H1 (cell line): ENCODE results near the gene DYRK1A.

Source experiments
- CREB1 ChIP-seq: IDR thresholded peaks from 2 replicates; pipeline ENCODE4 v1.6.1; 2012; ENCODE audit warnings: inconsistent platforms
- POLR2AphosphoS5 ChIP-seq: IDR thresholded peaks from 2 replicates; pipeline ENCODE4 v1.6.1; 2011; ENCODE audit warnings: low read depth, low read length
- ZNF274 ChIP-seq: IDR thresholded peaks from 2 replicates; pipeline ENCODE4 v1.7.0; 2012; ENCODE audit warnings: low read length, borderline replicate concordance; ENCODE audit errors: extremely low read depth
- TF ChIP-seq, protein P1 (sequence below), 3 experiments: IDR thresholded peaks; 1 replicate in 2 of 3; 2 replicates in 1 of 3; pipeline versions ENCODE4 v1.5.1 to v1.6.1; 2011; ENCODE audit warnings: low read length in 3 of 3, mild to moderate bottlenecking in 3 of 3, inconsistent platforms in 2 of 3, low read depth in 1 of 3, moderate library complexity in 1 of 3; ENCODE audit not compliant: insufficient read depth in 1 of 3; ENCODE audit errors: control extremely low read depth in 1 of 3

DNA sequence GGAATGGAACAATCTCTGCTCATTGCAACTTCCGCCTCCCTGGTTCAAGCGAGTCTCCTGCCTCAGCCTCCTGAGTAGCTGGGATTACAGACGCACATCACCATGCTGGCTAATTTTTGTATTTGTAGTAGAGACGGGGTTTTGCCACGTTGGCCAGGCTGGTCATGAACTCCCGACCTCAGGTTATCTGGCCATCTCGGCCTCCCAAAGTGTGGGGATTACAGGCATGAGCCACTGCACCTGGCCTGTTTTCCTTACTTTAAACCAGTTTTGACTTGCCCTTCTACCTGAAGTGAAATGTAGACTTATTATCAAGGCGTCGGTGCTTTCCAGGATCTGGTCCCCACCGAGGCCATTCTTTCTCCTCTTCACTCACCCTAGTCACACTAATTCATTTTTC, 141.8 kb downstream of the DYRK1A start:
- TF ChIP-seq POLR2AphosphoS5, result no peak
- TF ChIP-seq, protein P1, sequence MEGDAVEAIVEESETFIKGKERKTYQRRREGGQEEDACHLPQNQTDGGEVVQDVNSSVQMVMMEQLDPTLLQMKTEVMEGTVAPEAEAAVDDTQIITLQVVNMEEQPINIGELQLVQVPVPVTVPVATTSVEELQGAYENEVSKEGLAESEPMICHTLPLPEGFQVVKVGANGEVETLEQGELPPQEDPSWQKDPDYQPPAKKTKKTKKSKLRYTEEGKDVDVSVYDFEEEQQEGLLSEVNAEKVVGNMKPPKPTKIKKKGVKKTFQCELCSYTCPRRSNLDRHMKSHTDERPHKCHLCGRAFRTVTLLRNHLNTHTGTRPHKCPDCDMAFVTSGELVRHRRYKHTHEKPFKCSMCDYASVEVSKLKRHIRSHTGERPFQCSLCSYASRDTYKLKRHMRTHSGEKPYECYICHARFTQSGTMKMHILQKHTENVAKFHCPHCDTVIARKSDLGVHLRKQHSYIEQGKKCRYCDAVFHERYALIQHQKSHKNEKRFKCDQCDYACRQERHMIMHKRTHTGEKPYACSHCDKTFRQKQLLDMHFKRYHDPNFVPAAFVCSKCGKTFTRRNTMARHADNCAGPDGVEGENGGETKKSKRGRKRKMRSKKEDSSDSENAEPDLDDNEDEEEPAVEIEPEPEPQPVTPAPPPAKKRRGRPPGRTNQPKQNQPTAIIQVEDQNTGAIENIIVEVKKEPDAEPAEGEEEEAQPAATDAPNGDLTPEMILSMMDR (IDR thresholded peaks at IDR 0.05; ENCODE audit: control extremely low read depth in 1 of 3, insufficient read depth in 1 of 3, low read depth in 1 of 3, low read length in 3 of 3), result no peak
- no peak for TF ChIP-seq ZNF274
- TF ChIP-seq CREB1, result no peak
